Duodenal mucosa (tissue), 2 donors: ENCODE data around the gene TFF2.

Source experiments
- H3K27ac ChIP-seq: one replicate; pipeline ENCODE4 v1.7.0; 2013; ENCODE audit warnings: low read depth, low read length
- H3K27me3 ChIP-seq, 2 donors: one replicate each; pipeline ENCODE4 v1.7.0; 2013; ENCODE audit warnings: low read length in 2 of 2, control low read depth in 1 of 2; ENCODE audit not compliant: insufficient read depth in 2 of 2, control insufficient read depth in 1 of 2
- H3K36me3 ChIP-seq, 2 donors: one replicate each; pipeline ENCODE4 v1.7.0; 2013; ENCODE audit warnings: low read length in 2 of 2, control low read depth in 1 of 2; ENCODE audit not compliant: insufficient read depth in 2 of 2, control insufficient read depth in 1 of 2
- H3K4me1 ChIP-seq, 2 donors: one replicate each; pipeline ENCODE4 v1.7.0; 2013; ENCODE audit warnings: low read length in 2 of 2, control low read depth in 1 of 2; ENCODE audit not compliant: insufficient read depth in 2 of 2, control insufficient read depth in 1 of 2
- H3K4me3 ChIP-seq, 2 donors: one replicate each; pipeline ENCODE4 v1.7.0; 2013; ENCODE audit warnings: low read length in 2 of 2, low read depth in 1 of 2
- H3K9ac ChIP-seq, 2 donors: one replicate each; pipeline ENCODE4 v1.7.0; 2013; ENCODE audit warnings: low read length in 2 of 2, low read depth in 1 of 2
- H3K9me3 ChIP-seq, 2 donors: one replicate each; pipeline ENCODE4 v1.7.0; 2013; ENCODE audit warnings: low read length in 2 of 2, control low read depth in 1 of 2; ENCODE audit not compliant: control insufficient read depth in 1 of 2

Gene TFF2

DNA sequence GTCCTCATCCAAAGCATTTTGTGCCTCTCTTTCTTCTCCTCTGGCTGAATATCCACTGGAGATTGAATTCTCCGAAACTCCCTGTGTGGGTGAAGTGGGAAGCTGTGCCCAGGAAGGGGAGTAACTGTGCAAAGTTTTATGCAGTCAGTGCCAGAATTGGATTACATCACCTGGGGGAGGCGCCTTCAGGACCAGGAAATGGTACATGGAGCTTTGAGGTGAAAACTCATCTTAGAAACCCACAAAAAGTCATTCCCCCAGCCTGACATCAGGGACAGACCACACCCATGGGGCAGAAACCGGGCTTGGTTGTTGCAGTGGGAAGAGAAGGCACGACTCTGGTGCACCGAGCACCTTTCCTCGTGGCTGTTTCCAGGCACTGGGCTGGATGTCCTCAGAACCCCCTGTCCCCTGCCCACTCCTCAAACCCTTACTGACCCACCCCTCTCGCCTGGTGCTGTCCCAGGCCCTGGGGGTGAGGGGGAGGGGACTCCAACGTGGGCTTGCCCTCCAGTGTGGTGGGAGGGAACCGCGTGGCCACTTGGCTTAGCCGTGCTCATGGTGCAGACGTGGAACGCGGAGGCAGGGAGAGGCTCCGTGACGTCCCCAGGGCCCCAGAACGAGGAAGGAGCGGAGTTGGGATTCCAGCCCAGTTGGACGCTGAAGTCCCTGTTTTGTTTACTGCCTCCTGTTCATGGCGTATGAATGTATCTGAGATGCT lies 51.3 kb downstream of the TFF2 start:
- Histone ChIP-seq H3K4me3 (no peak overlapping the region), H3K4me1 (no peaks in the 10 kb centered on the region), H3K27ac (no peak overlapping the region), H3K9ac (no peak overlapping the region), H3K27me3 (peaks cover 0 to 4% of the 10 kb centered on the region in 2 donors), H3K9me3 (no peaks in the 10 kb centered on the region), H3K36me3 (no peaks in the 10 kb centered on the region)

DNA sequence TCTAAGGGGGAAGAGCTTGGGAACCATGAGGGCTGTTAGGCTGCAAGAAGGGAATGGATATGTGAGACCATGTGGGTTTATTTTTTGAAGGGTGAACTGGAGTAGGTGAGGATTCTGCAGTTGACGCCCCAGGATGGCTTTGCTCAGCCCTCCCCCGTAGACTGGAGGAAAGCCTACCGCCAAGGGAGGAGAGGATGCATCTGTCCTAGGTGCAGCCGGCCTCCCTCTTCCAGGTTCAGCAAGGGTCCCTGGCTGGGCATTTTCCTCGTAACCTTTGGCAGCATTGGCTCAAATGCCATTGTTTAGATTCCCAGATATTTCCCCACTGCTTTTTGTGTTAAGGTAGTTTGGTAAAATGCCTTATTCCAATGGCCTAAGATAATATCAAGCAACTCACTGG lies 52.1 kb downstream of the TFF2 start:
- Histone ChIP-seq H3K4me3 (no peak overlapping the region), H3K27me3 (peaks cover 2 to 6% of the 10 kb centered on the region in 2 donors), H3K9ac (no peak overlapping the region), H3K36me3 (no peaks in the 10 kb centered on the region), H3K9me3 (no peaks in the 10 kb centered on the region), H3K27ac (no peak overlapping the region), H3K4me1 (no peaks in the 10 kb centered on the region)

DNA sequence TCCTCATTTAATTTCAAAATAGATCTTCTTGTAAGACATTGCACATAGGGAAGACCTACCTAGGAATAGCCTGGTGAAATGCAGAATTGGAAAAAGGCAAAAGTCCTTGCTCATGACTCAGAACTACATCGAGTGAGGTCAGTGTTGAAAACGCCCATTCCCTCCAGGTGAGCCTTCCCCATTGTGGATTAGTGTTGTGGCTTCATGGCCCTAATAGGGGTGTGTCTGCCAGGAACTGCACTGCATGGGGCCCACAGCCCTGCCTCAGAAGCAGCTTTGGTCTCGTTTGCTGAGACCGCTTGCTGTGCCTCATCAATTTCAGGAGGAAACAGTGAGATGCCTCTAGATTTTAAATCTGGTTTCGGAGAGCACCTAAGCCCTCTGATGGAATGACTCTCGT lies 52.6 kb downstream of the TFF2 start:
- no peak overlapping the region for H3K4me3 ChIP-seq
- H3K36me3 ChIP-seq = peaks cover 0 to 3% of the 10 kb centered on the region in 2 donors
- H3K4me1 ChIP-seq = no peaks in the 10 kb centered on the region
- no peaks in the 10 kb centered on the region for H3K9me3 ChIP-seq
- H3K27me3 ChIP-seq = peaks cover 5 to 8% of the 10 kb centered on the region in 2 donors
- H3K9ac ChIP-seq = no peak overlapping the region
- H3K27ac ChIP-seq = no peak overlapping the region

DNA sequence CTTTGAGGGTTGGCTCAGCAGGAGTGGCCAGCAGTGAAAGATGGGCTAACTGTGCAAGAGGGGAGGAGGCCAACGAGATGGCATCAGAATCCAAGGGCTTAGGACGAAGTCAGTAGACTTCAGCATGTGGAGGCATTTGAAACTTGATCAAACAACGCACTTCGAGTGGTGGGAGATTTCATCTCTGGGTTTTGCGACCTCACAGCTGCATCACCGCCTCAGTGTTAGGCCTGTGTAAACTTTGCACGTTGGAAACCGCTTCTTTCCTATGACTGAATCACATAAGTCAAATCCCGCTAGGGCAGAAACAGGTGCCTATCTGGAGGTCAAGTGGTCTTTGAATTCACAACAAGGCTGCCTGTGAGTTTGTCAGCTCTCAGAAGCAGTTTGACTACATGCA lies 53.4 kb downstream of the TFF2 start:
- Histone ChIP-seq H3K4me3 (no peak overlapping the region), H3K27ac (no peak overlapping the region), H3K9me3 (no peaks in the 10 kb centered on the region), H3K9ac (no peak overlapping the region), H3K27me3 (peaks cover 5 to 11% of the 10 kb centered on the region in 2 donors), H3K36me3 (peaks cover 0 to 5% of the 10 kb centered on the region in 2 donors), H3K4me1 (no peaks in the 10 kb centered on the region)

DNA sequence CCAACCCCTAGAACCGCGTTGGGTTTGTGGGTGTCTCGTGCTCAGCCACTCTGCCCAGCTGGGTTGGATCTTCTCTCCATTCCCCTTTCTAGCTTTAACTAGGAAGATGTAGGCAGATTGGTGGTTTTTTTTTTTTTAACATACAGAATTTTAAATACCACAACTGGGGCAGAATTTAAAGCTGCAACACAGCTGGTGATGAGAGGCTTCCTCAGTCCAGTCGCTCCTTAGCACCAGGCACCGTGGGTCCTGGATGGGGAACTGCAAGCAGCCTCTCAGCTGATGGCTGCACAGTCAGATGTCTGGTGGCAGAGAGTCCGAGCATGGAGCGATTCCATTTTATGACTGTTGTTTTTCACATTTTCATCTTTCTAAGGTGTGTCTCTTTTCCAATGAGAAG lies 54.3 kb downstream of the TFF2 start:
- H3K27me3 ChIP-seq = peaks cover 5 to 11% of the 10 kb centered on the region in 2 donors
- H3K27ac ChIP-seq = no peak overlapping the region
- H3K9ac ChIP-seq = no peak overlapping the region
- H3K4me1 ChIP-seq = no peaks in the 10 kb centered on the region
- H3K4me3 ChIP-seq = no peak overlapping the region
- H3K9me3 ChIP-seq = no peaks in the 10 kb centered on the region
- peaks cover 0 to 8% of the 10 kb centered on the region in 2 donors for H3K36me3 ChIP-seq
